GM12872 (cell line): ENCODE results near the gene TMEM240.

Experiments used
- TF ChIP-seq, protein P1 (sequence below): IDR thresholded peaks from 3 replicates; pipeline ENCODE4 v1.5.1; 2011; ENCODE audit warnings: low read depth, mild to moderate bottlenecking, low read length, moderate library complexity; ENCODE audit not compliant: insufficient read depth

Gene TMEM240

DNA sequence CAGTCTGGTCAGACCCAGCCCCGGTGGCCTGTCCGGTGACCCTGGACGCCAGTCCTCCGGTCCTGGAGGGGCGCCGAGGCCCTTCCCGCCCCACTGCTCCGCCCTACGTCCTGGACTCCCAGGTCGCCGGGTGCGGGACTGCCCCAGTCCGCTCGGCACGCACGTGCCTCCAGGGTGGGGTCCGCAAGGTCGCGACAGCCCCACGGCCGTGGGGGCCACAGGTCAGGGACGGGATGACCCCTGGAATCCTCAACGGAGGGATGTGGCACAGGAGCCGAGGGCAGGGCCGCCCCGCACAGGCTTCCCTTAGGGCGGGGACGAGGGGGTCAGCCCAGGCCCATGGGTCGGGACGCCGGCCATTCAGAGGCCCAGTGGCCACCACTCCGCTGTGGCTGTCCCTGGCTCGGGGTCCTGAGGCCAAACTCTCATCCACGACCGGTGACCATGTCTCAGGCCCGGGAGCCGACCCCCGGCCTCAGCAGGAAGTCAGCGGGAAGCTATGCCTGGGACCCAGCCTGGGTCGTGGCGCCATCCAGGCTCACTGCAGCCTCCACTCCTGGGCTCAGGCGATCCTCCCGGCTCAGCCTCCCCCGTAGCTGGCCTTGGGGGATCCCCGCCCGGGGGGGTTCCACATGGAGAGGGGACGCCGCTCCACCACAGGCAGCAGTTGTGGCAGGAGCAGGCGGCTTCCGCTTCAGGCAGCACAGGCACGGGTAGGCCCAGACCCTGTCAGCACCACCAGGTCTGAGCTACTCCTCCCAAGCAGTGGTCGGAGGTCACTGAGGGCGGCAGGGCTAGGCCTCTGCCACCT, 599 bp upstream of the TMEM240 start:
- TF ChIP-seq, protein P1, sequence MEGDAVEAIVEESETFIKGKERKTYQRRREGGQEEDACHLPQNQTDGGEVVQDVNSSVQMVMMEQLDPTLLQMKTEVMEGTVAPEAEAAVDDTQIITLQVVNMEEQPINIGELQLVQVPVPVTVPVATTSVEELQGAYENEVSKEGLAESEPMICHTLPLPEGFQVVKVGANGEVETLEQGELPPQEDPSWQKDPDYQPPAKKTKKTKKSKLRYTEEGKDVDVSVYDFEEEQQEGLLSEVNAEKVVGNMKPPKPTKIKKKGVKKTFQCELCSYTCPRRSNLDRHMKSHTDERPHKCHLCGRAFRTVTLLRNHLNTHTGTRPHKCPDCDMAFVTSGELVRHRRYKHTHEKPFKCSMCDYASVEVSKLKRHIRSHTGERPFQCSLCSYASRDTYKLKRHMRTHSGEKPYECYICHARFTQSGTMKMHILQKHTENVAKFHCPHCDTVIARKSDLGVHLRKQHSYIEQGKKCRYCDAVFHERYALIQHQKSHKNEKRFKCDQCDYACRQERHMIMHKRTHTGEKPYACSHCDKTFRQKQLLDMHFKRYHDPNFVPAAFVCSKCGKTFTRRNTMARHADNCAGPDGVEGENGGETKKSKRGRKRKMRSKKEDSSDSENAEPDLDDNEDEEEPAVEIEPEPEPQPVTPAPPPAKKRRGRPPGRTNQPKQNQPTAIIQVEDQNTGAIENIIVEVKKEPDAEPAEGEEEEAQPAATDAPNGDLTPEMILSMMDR = no peak

DNA sequence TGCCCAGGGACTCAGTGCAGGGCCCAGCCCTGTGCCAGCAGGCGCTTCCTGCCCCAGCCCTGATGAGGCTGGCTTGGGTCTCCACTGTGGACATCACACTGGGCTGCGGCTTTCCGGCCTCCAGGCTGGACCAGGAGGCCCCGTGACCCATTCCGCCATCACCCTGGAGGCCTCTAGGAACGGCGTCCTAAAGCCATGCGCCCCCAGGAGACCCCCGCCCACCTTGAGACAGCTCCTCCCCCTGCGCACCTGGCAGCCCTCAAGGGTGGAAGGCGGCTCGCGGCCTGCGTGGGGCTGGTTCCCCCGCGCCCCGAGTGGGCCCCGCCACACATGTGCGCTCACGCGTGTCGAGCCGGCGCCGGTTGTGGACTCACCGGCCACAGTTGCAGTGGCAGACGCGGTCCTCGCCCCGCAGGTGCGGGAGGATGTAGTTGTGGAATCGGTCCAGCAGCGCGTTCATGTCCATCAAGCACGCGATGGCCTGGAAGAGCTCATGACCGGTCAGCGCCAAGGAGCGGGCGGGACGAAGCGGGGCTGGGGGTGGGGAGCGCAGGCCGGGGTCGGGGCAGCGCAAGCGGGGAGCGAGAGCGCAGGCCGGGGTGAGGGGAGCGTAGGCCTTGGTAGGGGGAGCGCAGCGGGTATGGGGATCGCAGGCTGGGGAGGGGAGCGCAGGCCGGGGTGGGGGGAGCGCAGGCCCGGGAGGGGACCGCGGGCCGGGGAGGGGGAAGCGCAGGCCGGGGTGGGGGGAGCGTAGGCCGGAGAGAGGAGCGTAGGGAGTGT, 924 bp downstream of the TMEM240 start:
- TF ChIP-seq, protein P1 = no peak

DNA sequence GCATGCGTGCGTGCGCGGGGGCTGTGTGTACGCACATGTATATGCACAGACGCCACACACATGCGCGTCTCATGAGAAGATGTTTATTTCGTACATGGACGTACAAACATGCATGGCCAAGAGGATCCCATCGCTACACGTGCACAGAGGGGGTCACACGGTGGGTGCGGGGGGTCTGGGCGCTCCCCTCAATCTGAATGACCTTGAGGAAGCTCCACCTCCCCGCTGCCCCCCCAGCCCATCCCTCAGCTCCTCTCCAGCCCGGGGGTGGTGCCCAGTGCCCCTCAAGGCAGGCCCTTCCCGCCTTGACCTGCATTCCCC, 1.5 kb downstream of the TMEM240 start:
- TF ChIP-seq, protein P1 = no peak

DNA sequence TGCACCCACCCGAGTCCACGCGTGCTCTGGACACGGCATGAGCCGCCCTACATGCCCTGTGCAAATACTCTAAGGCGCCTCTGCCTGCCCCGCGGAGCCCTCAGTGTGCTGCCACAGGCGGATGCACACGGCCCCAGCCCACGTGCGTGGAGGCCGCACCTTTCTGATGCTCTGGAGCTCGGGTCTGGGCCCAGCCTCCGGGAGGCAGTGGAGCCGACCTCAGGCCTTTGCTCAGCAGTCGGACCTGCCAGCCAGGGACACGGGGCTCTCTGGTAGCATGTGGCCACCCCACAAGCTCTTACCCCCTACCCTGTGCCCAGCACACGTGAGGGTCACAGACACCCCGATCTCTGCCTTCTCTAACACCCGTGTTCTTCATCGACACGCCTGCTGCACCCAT, 2.1 kb downstream of the TMEM240 start:
- TF ChIP-seq, protein P1 = no peak

DNA sequence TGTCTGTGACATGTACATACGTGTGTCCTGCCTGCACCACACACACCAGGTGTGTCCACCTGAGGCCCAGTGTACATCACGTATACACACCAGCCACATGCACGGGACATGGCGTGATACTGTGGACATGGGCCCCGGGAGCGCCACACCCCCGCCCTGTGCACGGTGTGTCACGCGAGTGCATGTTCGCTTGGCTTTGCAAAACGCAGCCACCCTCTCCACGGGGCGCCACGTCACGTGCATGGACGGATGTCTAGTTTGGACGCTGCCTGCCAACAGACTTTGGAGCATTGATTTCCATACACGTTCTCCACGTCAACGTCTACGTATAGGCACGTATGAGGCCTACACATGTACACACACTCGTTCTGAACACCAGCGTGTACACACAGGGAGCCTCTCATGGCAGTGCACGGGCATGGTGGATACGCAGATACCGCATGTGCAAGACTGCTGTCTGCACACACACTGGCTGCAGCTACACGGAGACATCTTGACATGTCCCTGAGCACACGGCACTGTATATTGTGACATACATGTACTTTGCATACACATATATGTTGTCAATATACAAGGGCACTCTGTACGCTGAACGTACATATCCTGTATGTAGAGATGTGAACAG, 2.7 kb downstream of the TMEM240 start:
- TF ChIP-seq, protein P1 = no peak

DNA sequence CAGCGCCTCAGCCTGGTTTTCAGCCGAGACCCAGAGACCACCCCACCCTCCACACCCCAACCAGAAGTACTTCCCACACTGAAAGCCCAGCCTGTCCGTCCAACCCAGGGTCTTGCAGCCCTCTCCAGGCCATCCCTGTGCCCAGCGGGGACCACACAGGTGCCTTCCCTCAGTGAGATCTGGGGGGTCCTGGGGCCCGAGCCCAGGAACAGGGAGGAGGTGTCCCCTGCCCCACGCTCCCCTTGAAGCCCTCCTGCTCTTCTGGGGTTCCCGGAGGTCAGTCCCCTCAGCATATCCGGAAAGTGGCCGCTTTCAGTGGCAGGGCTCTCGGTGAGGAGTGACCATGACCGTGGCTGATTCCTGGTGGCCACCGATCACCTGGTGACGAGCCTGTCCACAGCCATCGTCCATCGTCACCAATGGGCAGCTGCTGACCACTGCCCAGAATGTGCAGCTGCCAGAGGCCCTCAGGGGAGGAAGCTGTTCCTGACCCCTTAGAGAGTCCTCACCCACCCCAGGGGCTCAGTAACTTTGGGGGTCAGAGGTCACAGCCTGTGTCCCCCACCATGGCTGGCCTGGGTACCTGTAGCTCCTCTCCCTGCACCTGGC, 3.4 kb downstream of the TMEM240 start:
- TF ChIP-seq, protein P1 = no peak
